PC-3 (cell line): ENCODE results near the gene SLC22A13. TPM values are rescaled to one million over a fixed set of nuclear protein-coding genes. Genes with fewer than 3 reads are reported as not detected.

Experiments
- ATAC-seq: fragments of 200-7000 bp; cut with Tn5 transposase; 2 replicates; pipeline ENCODE4 v1.9.1; 2020; ENCODE audit warnings: mild to moderate bottlenecking, moderate library complexity
- Bru-seq: library from RNA; stranded (reverse); fragments of 400-500 nt; gene quantifications from one replicate; lab custom pipeline; 2021; lab: Mats Ljungman, UMichigan
- BruChase-seq, 2 experiments: library from RNA; stranded (reverse); fragments of 400-500 nt; gene quantifications; one replicate each; lab custom pipeline; 2021; lab: Mats Ljungman, UMichigan
- BruUV-seq: library from RNA; stranded (reverse); fragments of 400-500 nt; replicated peaks from 2 replicates; lab custom pipeline; 2021; lab: Mats Ljungman, UMichigan
- CTCF ChIA-PET: fragments of 300-600 bp; sonication (Branson Sonifier 250); formaldehyde crosslinking; loops from one replicate; lab custom pipeline; 2022; ENCODE audit warnings: antibody characterized with exemption; lab: Charles Lee
- POLR2A ChIA-PET: fragments of 300-600 bp; sonication (Branson Sonifier 250); formaldehyde crosslinking; loops from one replicate; lab custom pipeline; 2022; ENCODE audit warnings: antibody characterized with exemption; ENCODE audit not compliant: unreplicated experiment; lab: Charles Lee
- DNase-seq: peaks from one replicate; pipeline ENCODE4 v3.0.0-alpha.2; 2015
- H2AFZ ChIP-seq: fragments of 300-600 bp; sonication (generic); 2 replicates; pipeline ENCODE4 v1.6.0; 2016; ENCODE audit warnings: antibody characterized with exemption, low read length
- H3F3A ChIP-seq: fragments of 300-600 bp; sonication (generic); one replicate; pipeline ENCODE4 v1.6.0; 2017; ENCODE audit warnings: antibody characterized with exemption, low read length, control low read depth, mild to moderate bottlenecking; ENCODE audit not compliant: unreplicated experiment
- H3K27ac ChIP-seq: fragments of 300-600 bp; sonication (generic); 2 replicates; pipeline ENCODE4 v1.5.1; 2016; ENCODE audit warnings: mild to moderate bottlenecking, low read length
- H3K27me3 ChIP-seq: fragments of 300-600 bp; sonication (generic); 2 replicates; pipeline ENCODE4 v1.6.1; 2016; ENCODE audit warnings: low read length, mixed read lengths
- H3K36me3 ChIP-seq: fragments of 300-600 bp; sonication (generic); 2 replicates; pipeline ENCODE4 v1.6.1; 2016; ENCODE audit warnings: low read depth, mixed run types, low read length, mixed read lengths
- H3K4me1 ChIP-seq: fragments of 300-600 bp; sonication (generic); 2 replicates; pipeline ENCODE4 v1.5.1; 2016; ENCODE audit warnings: low read length; ENCODE audit not compliant: insufficient read depth
- H3K4me2 ChIP-seq: fragments of 300-600 bp; sonication (generic); 2 replicates; pipeline ENCODE4 v1.6.0; 2016; ENCODE audit warnings: low read length
- H3K4me3 ChIP-seq: fragments of 300-600 bp; sonication (generic); 2 replicates; pipeline ENCODE4 v1.5.1; 2016; ENCODE audit warnings: mild to moderate bottlenecking, low read length, mixed read lengths
- H3K79me2 ChIP-seq: fragments of 300-600 bp; sonication (generic); 2 replicates; pipeline ENCODE4 v1.6.1; 2017; ENCODE audit warnings: low read length, mixed read lengths
- H3K9ac ChIP-seq: fragments of 300-600 bp; sonication (generic); 2 replicates; pipeline ENCODE4 v1.6.0; 2016; ENCODE audit warnings: mild to moderate bottlenecking, low read length
- H3K9me2 ChIP-seq: fragments of 300-600 bp; sonication (generic); replicated peaks from 2 replicates; pipeline ENCODE4 v1.6.1; 2016; ENCODE audit warnings: mixed run types, low read length, mixed read lengths
- H3K9me3 ChIP-seq: fragments of 300-600 bp; sonication (generic); 2 replicates; pipeline ENCODE4 v1.6.1; 2016; ENCODE audit warnings: low read length, mixed read lengths
- H4K20me1 ChIP-seq: fragments of 300-600 bp; sonication (generic); 2 replicates; pipeline ENCODE4 v1.6.1; 2016; ENCODE audit warnings: low read length, mixed read lengths
- EZH2 ChIP-seq: fragments of 300-600 bp; sonication (generic); IDR thresholded peaks from one replicate; pipeline ENCODE4 v1.6.1; 2017; ENCODE audit warnings: antibody characterized with exemption, mild to moderate bottlenecking, low read length; ENCODE audit not compliant: unreplicated experiment
- EZH2phosphoT487 ChIP-seq: fragments of 300-600 bp; sonication (generic); IDR thresholded peaks from 2 replicates; pipeline ENCODE4 v1.6.1; 2018; ENCODE audit warnings: mild to moderate bottlenecking, antibody characterized with exemption, low read length, borderline replicate concordance
- intact Hi-C: fragments of 100-400 bp; cut with micrococcal nuclease; formaldehyde crosslinking; loops from 2 replicates; pipeline ENCODE4 v1.9.0; 2023
- long read RNA-seq: library from polyadenylated mRNA; unstranded; transcript quantifications from one replicate; pipeline ENCODE4 v2.0.0, GENCODE V29; 2021; ENCODE audit not compliant: unreplicated experiment
- total RNA-seq: library from RNA; depleted of rRNA; stranded (reverse); fragments of >200 nt; gene quantifications from 2 replicates; pipeline ENCODE4 v1.2.3, GENCODE V29; 2014; rRNA removed
- TF ChIP-seq, protein P1 (sequence below): fragments of 300-600 bp; sonication (generic); conservative IDR thresholded peaks from 2 replicates; pipeline ENCODE4 v1.5.1; 2017; ENCODE audit warnings: antibody characterized with exemption, low read depth, mild to moderate bottlenecking, low read length

Gene SLC22A13, protein sequence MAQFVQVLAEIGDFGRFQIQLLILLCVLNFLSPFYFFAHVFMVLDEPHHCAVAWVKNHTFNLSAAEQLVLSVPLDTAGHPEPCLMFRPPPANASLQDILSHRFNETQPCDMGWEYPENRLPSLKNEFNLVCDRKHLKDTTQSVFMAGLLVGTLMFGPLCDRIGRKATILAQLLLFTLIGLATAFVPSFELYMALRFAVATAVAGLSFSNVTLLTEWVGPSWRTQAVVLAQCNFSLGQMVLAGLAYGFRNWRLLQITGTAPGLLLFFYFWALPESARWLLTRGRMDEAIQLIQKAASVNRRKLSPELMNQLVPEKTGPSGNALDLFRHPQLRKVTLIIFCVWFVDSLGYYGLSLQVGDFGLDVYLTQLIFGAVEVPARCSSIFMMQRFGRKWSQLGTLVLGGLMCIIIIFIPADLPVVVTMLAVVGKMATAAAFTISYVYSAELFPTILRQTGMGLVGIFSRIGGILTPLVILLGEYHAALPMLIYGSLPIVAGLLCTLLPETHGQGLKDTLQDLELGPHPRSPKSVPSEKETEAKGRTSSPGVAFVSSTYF
- total RNA-seq (0.73 TPM in 1 of 2 replicates, not detected in the other), Bru-seq, nascent RNA (percentile 58 among the genes with signal in this experiment), BruChase-seq, experiment 1, labeled RNA remaining after a 6-hour chase (percentile 56 among the genes with signal in this experiment), BruChase-seq, experiment 2, labeled RNA remaining after a 2-hour chase (percentile 61 among the genes with signal in this experiment)
- long read RNA-seq, partial matches to known transcripts = 0 of 1 reads
- long read RNA-seq, other reads (novel, unspliced or antisense) = 1 of 1 reads

DNA sequence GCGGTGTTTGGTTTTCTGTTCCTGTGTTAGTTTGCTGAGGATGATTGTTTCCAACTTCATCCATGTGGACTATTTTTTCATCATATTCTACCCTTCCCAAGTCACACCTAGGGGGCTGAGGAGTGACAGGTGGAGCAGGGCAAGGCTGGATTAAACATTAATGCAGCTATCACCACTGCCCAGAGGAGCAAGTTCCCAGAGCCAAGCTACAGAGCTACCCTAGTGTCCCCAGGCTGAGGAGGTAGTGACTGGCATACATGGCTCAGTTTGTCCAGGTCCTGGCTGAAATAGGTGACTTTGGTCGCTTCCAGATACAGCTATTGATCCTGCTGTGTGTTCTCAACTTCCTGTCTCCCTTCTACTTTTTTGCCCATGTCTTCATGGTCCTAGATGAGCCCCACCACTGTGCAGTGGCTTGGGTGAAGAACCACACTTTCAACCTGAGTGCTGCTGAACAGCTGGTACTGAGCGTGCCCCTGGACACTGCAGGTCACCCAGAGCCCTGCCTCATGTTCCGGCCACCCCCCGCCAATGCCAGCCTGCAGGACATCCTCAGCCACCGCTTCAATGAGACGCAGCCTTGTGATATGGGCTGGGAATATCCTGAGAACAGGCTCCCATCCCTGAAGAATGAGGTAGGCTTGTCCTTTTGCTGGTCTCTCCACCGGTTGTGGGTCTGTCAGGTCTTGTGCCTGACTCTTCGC, at the start of gene SLC22A13:
Gene SLC22A13, plus strand, starts transcription at position 209 of the 704 bp plus-strand sequence. Its CDS starts 49 bp downstream, at position 258.
- DNase-seq (no peak), ATAC-seq (no peak)
- Histone ChIP-seq H3K9ac (no peak within 1 kb of the TSS), H3K27ac (no peak within 1 kb of the TSS), H4K20me1 (no peaks in the 10 kb centered on the region), H3K79me2 (no peaks in the 10 kb centered on the region), H3K4me1 (no peaks in the 10 kb centered on the region), H3K27me3 (no peaks in the 10 kb centered on the region), H3K4me2 (no peak within 1 kb of the TSS), H3K9me3 (no peaks in the 10 kb centered on the region), H2AFZ (no peak within 1 kb of the TSS), H3K9me2 (no peaks in the 10 kb centered on the region), H3K4me3 (no peak within 1 kb of the TSS), H3K36me3 (no peaks in the 10 kb centered on the region; the same call in 1 of the 2 replicates), H3F3A (no peaks in the 10 kb centered on the region)
- no TSS peak for BruUV-seq
- intact Hi-C loops = no loop called here
- ChIA-PET POLR2A (interaction anchor here (0.6 kb wide), 1 partner anchor 76 kb away, joined by 3 read pairs; no protein-coding TSS in a partner anchor), CTCF (interaction anchor here (0.6 to 1.6 kb wide), 2 partner anchors 52 to 81 kb away, joined by 3 to 14 read pairs; partner anchors contain the start of gene XYLB)
- TF ChIP-seq EZH2phosphoT487 (no peak), EZH2 (no peak)
- TF ChIP-seq, protein P1, sequence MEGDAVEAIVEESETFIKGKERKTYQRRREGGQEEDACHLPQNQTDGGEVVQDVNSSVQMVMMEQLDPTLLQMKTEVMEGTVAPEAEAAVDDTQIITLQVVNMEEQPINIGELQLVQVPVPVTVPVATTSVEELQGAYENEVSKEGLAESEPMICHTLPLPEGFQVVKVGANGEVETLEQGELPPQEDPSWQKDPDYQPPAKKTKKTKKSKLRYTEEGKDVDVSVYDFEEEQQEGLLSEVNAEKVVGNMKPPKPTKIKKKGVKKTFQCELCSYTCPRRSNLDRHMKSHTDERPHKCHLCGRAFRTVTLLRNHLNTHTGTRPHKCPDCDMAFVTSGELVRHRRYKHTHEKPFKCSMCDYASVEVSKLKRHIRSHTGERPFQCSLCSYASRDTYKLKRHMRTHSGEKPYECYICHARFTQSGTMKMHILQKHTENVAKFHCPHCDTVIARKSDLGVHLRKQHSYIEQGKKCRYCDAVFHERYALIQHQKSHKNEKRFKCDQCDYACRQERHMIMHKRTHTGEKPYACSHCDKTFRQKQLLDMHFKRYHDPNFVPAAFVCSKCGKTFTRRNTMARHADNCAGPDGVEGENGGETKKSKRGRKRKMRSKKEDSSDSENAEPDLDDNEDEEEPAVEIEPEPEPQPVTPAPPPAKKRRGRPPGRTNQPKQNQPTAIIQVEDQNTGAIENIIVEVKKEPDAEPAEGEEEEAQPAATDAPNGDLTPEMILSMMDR = no peak

DNA sequence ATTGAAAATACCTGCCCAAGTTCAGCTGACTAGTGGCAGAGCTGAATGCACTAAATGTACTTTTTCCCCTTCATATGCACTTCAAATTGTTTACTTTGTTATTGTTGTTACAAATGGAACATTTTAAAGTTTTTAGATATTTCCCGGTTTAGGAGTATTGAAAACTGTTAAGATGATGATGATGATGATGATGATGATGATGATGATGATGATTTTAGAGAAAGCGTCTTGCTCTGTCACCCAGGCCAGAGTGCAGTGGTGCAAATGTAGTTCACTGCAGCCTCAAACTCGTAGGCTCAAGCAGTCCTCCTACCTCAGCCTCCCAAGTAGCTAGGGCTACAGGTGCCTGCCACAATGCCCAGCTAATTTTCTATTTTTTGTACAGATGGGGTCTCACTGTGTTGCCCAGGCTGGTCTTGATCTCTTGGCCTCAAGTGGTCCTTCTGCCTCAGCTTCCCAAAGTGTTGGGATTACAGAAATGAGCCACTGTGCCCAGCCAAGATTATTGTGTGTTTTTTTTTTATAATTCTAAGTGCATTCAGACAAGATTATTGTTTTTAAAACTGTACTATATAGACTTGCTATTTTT, 45.9 kb upstream of the SLC22A13 start:
- H3K79me2 ChIP-seq = peaks cover 52% of the 10 kb centered on the region
- H3K36me3 ChIP-seq = peaks cover 55% of the 10 kb centered on the region
- H3K4me1 ChIP-seq = peaks cover 11% of the 10 kb centered on the region
- no TSS peak for BruUV-seq
- intact Hi-C loops = no loop called here
- H3K9ac ChIP-seq = no peak overlapping the region
- no peak overlapping the region for H3K4me3 ChIP-seq
- no peak overlapping the region for H3K27ac ChIP-seq
- H3K4me2 ChIP-seq = no peak overlapping the region
- ChIA-PET POLR2A (no interaction called here), CTCF (no interaction called here)
- H3K9me2 ChIP-seq = no peaks in the 10 kb centered on the region
- H3F3A ChIP-seq = no peaks in the 10 kb centered on the region
- no peak overlapping the region for H2AFZ ChIP-seq
- no peaks in the 10 kb centered on the region for H3K9me3 ChIP-seq
- H4K20me1 ChIP-seq = peaks cover 30% of the 10 kb centered on the region; the same call in 1 of the 2 replicates
- no peaks in the 10 kb centered on the region for H3K27me3 ChIP-seq
- DNase-seq (no peak), ATAC-seq (no peak)
- no peak for TF ChIP-seq EZH2phosphoT487
- TF ChIP-seq EZH2 = no peak
- TF ChIP-seq, protein P1 = no peak
